Ovary (tissue), 9 donors: ENCODE results near the gene SLC5A5. TPM values are rescaled to one million over a fixed set of nuclear protein-coding genes. Genes with fewer than 3 reads are reported as not detected.

Source experiments
- DNase-seq, 5 donors: peaks; one replicate each; pipeline ENCODE4 v3.0.0-alpha.2; 2019 to 2020
- H3K27ac ChIP-seq, 2 donors: fragments of 200-600 bp; one replicate each; pipeline versions ENCODE4 v1.5.1 to v1.8.0; 2019 to 2022
- H3K27me3 ChIP-seq: fragments of 200-600 bp; one replicate; pipeline ENCODE4 v1.8.0; 2022
- H3K36me3 ChIP-seq: fragments of 200-600 bp; sonication (generic); one replicate; pipeline ENCODE4 v1.5.1; 2019
- H3K4me1 ChIP-seq: one replicate; pipeline ENCODE4 v1.8.1; 2013; ENCODE audit warnings: mild to moderate bottlenecking, moderate library complexity; ENCODE audit not compliant: insufficient read depth
- H3K4me3 ChIP-seq: fragments of 200-600 bp; sonication (generic); one replicate; pipeline ENCODE4 v1.5.1; 2017
- H3K9me3 ChIP-seq, 2 donors: fragments of 200-600 bp in 1 of 2; sonication (generic) in 1 of 2; one replicate each; pipeline versions ENCODE4 v1.5.1 to v1.8.1; 2013 to 2019; ENCODE audit warnings: mild to moderate bottlenecking in 1 of 2, moderate library complexity in 1 of 2
- EP300 ChIP-seq: sonication (generic); formaldehyde crosslinking; IDR thresholded peaks from one replicate; pipeline ENCODE4 v1.6.1; 2017; ENCODE audit warnings: antibody characterized with exemption
- POLR2A ChIP-seq: fragments of 450-650 bp; IDR thresholded peaks from one replicate; pipeline ENCODE4 v1.6.1; 2017; ENCODE audit warnings: antibody characterized with exemption, mild to moderate bottlenecking, moderate library complexity
- WGBS, 3 donors: extraction: QIAGEN DNeasy Blood & Tissue Kit in 1 of 3; methylation state at CpG; one replicate each; pipeline versions ENCODE4 v1.1.5 to v1.1.7; 2013 to 2017; 5-methylcytosine and 5-hydroxymethylcytosine counted together
- intact Hi-C, 4 donors: fragments of 100-400 bp; cut with DNase I; formaldehyde crosslinking; loops; one replicate each; pipeline versions ENCODE4 v1.11.0 to v1.15.1; 2022 to 2023
- polyA plus RNA-seq, 2 donors: library from polyadenylated mRNA; stranded (reverse); fragments of 200-250 nt in 1 of 2; fragments of 350-450 nt in 1 of 2; fragmentation: Illumina TruSeq in 1 of 2; extraction: RNeasy Lipid Tissue Mini Kit (QIAGEN cat#74804) in 1 of 2; gene quantifications; one replicate each; pipeline ENCODE4 v1.2.3, GENCODE V29; 2013 to 2014
- total RNA-seq, 7 donors: library from RNA; depleted of rRNA in 2 of 7; stranded (reverse); fragments of >200 nt in 2 of 7; fragmentation: NEBNext Ultra II Directional in 3 of 7; extraction: Animal tissue kit (Norgen Biotek cat#: 25700) in 3 of 7; gene quantifications; one replicate each; pipeline versions ENCODE4 v1.1.0 to v1.2.4, GENCODE V29; 2016 to 2023
- TF ChIP-seq, protein P1 (sequence below), 3 donors: fragments of 450-650 bp in 2 of 3; fragments of 200-600 bp in 1 of 3; IDR thresholded peaks; one replicate each; pipeline versions ENCODE4 v1.5.1 to v1.8.0; 2016 to 2022; ENCODE audit warnings: antibody characterized with exemption in 3 of 3, mild to moderate bottlenecking in 1 of 3
- donor health status: DM: no; HTN: no; CAD: no; lungs with moderate emphysema.
- donor health status: DM: no; HTN: no; CAD: no.
- donor health status: Bipolar disorder and iron deficiency.
- donor health status: DM: yes; HTN: yes; CAD: no.
- donor health status: DM: no; HTN: no; CAD: no.
- donor health status: DM: yes; HTN: yes; CAD: no.

SLC5A5 gene
- total and polyA plus RNA-seq, 9 donors: 0.07 TPM; not detected in 8

DNA sequence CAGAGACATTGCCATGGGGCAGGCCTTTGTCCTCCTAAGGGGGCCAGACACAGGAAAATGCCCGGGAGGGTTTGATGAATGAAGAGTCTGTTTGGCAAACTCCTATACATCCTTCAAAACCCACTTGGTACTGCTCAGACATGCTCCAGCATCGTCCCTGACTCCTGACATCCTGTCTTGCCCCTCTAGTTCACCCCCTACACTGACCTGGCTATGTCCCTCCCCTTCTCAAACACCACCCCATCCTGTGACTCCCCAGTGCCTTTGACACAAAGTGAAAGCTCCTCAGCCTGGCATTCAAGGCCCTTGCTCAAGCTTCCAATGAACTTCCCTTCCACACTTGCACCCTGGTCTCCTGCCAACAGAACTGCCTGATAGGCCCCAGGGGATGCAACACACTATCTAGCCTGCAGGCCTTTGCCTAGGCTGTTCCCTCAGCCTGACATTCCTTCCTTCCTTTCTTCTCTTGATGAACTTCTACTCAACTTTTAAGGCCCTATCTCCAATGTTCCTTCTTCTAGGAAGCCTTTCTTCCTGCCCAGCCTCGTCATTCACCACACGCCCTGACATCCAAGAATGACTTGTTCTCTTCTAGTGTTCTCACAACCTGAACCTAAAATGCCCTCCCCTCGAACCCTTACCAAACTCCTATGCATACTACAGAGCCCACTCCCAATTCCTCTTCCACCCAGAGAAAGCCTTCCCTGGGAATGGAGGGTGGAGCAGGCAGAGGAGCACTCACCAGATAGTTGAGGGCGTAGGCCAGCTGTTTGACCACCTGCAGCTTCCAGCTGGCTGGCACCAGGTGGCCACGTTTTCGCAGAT lies 36.4 kb upstream of the SLC5A5 start:
- H3K9me3 ChIP-seq: no peaks in the 10 kb centered on the region
- no peaks in the 10 kb centered on the region for H3K27me3 ChIP-seq
- H3K4me3 ChIP-seq: no peak overlapping the region
- DNase-seq: no peak
- no peak overlapping the region for H3K27ac ChIP-seq
- WGBS, 3 donors: 82 to 85% (median 83%) methylated on average over 8 of the region's 8 CpGs
- no peaks in the 10 kb centered on the region for H3K4me1 ChIP-seq
- TF ChIP-seq, protein P1, sequence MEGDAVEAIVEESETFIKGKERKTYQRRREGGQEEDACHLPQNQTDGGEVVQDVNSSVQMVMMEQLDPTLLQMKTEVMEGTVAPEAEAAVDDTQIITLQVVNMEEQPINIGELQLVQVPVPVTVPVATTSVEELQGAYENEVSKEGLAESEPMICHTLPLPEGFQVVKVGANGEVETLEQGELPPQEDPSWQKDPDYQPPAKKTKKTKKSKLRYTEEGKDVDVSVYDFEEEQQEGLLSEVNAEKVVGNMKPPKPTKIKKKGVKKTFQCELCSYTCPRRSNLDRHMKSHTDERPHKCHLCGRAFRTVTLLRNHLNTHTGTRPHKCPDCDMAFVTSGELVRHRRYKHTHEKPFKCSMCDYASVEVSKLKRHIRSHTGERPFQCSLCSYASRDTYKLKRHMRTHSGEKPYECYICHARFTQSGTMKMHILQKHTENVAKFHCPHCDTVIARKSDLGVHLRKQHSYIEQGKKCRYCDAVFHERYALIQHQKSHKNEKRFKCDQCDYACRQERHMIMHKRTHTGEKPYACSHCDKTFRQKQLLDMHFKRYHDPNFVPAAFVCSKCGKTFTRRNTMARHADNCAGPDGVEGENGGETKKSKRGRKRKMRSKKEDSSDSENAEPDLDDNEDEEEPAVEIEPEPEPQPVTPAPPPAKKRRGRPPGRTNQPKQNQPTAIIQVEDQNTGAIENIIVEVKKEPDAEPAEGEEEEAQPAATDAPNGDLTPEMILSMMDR (IDR thresholded peaks at IDR 0.05): no peak
- no peak for TF ChIP-seq EP300
- no peak for TF ChIP-seq POLR2A
- H3K36me3 ChIP-seq: no peaks in the 10 kb centered on the region
- intact Hi-C loops: no loop called here

DNA sequence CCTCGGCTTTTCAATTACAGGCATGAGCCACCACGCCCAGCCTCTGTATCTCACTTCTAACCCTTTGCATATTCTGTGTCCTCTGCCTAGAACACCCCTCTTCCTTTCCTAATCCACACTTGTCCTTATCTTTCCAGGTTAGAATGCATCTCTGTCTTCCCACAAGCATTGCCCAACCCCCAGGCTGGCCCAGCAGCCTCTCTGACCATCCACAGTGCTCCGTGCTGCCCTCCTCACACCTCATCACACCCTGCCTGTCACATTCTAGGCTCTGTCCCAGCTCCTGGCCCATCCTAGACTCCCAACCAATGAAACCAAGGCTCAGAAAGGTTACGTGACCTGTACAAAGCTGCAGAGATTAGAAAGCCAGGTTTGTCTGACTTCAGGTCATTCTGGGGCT lies 35.2 kb upstream of the SLC5A5 start:
- 68 to 74% (median 74%) methylated on average over 4 of the region's 4 CpGs for WGBS, 3 donors
- Histone ChIP-seq H3K4me3 (no peak overlapping the region), H3K4me1 (no peaks in the 10 kb centered on the region), H3K27ac (no peak overlapping the region), H3K9me3 (no peaks in the 10 kb centered on the region), H3K36me3 (no peaks in the 10 kb centered on the region), H3K27me3 (no peaks in the 10 kb centered on the region)
- intact Hi-C loops: no loop called here
- no peak for DNase-seq
- TF ChIP-seq, protein P1 (IDR thresholded peaks at IDR 0.05): no peak
- TF ChIP-seq EP300 (no peak), POLR2A (no peak)

DNA sequence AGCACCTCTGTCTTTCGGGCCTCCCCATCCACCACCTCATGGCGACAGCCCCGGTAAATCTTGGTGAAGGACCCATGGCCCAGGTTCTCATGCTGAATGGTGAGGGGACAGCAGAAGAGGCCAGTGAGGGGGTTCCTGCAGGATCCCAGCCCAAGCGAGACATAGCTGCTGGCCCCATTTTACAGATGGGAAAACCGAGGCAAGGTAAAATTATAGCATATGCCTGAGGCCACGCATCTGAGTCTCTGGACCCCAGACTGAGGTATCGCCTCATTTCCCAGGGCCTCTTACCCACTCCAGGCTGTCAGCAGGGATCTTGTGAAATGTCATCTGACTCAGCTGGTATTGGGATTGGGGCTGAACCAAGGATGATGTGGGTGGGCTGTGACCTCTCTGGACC lies 33.8 kb upstream of the SLC5A5 start:
- Histone ChIP-seq H3K27me3 (no peaks in the 10 kb centered on the region), H3K27ac (no peak overlapping the region), H3K9me3 (no peaks in the 10 kb centered on the region), H3K4me3 (no peak overlapping the region), H3K36me3 (no peaks in the 10 kb centered on the region), H3K4me1 (peaks cover 2% of the 10 kb centered on the region)
- TF ChIP-seq, protein P1 (IDR thresholded peaks at IDR 0.05): no peak
- TF ChIP-seq POLR2A (no peak), EP300 (no peak)
- 89 to 96% (median 94%) methylated on average over 7 of the region's 7 CpGs for WGBS, 3 donors
- intact Hi-C loops: no loop called here
- no peak for DNase-seq

DNA sequence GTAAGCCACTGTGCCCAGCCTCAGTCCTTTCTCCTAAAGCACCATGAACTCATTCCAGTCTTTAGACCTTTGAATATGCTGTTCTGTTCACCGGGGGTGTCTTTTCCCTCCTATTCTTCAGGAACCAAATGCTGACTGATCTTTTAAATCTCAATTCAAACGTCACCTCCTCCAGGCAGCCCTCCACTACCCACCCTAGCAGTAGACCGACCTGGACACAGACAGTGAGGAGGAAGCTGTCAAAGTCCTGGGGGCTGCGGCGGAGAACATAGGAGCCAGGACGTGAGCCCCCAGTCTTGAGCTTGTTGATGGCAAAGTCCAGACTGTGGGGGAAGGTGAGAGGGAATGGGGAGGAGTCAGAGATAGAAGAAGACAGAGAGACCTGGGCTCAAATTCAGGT lies 31.7 kb upstream of the SLC5A5 start:
- no peaks in the 10 kb centered on the region for H3K27me3 ChIP-seq
- H3K9me3 ChIP-seq: no peaks in the 10 kb centered on the region
- peaks cover 7% of the 10 kb centered on the region for H3K4me1 ChIP-seq
- no peak overlapping the region for H3K4me3 ChIP-seq
- intact Hi-C loops: no loop called here
- no peak overlapping the region for H3K27ac ChIP-seq
- H3K36me3 ChIP-seq: no peaks in the 10 kb centered on the region
- DNase-seq: no peak
- 80 to 84% (median 80%) methylated on average over 6 of the region's 6 CpGs for WGBS, 3 donors
- no peak for TF ChIP-seq EP300
- no peak for TF ChIP-seq POLR2A
- TF ChIP-seq, protein P1 (IDR thresholded peaks at IDR 0.05): no peak
